Epidermal melanocyte (primary cell): ENCODE measurements around the gene OSTC.
A peak's percentile ranks its signal among the peaks of the same experiment; 100 is the strongest.

ENCODE experiments used
- DNase-seq: peaks from one replicate; pipeline ENCODE4 v3.0.0; 2011; ENCODE audit warnings: low spot score; ENCODE audit not compliant: insufficient read length

The OSTC gene

DNA sequence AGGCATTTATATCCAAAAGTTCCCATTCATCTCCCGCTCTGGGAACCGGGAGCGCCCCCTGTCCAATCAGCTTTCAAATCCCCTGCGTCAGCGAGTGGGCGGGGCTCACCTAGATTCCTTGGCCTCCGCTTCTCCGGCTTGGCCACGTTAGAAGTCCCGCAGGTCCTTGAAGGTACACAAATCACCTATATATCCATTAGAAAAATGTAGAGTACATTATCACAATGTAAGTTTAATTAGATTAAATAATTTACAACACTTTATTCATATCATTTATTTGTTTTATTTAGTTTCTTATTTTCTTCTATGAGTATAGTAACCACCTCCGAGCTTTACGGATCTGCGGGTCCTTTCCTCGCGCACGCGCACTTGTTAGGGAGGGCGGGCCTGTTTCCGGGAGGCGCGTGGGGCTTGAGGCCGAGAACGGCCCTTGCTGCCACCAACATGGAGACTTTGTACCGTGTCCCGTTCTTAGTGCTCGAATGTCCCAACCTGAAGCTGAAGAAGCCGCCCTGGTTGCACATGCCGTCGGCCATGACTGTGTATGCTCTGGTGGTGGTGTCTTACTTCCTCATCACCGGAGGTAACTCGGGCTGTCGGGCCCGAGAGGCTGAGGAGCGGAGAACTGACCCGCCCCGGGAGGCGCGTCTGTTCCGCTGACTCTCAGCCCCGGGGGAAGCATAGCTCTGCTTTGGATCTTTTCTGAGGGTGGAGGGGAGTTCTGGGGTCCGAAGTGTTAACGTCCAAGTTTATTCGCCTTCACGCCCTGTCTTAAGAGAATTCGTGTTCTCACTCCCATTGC lies at the start of gene OSTC:
TSS of gene OSTC (plus strand) at position 388 of the 802 bp plus-strand sequence. CDS start at position 445, 57 bp downstream.
- DNase-seq, result peak; percentile 88

DNA sequence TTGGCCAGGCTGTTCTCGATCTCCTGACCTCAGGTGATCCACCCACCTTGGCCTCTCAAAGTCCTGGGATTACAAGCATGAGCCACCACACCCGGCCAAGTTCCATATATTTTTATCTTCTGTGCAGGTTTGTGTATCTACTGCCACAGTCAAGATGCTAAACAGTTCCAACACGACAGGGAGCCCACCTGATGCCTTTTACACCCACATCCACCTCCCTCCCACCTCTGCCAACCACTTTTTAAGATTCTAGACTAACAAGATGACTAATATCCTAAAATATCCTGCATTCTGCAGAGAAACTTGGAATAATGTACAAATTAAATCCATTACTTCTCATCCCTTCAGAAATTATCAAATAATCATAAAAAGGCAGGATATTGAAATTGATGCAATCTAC lies 49.3 kb upstream of the OSTC start:
- DNase-seq, result no peak

DNA sequence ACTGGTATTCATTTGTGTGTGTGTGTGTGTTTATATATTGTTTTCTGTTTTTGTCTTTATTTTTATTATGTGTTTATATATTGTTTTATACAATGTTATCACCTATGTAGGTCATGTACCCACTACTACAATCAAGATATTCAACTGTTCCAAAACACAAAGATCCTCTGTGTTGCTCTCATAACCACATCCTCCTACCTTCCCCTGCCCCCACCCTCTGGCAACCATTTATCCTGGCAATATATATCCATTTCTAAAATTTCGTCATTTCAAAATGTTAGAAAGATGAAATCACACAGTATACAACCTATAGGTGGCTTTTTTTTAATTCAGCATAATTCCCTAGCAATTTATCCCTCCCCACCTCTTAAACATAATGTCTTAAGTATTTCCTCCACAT lies 48.9 kb upstream of the OSTC start:
- no peak for DNase-seq

DNA sequence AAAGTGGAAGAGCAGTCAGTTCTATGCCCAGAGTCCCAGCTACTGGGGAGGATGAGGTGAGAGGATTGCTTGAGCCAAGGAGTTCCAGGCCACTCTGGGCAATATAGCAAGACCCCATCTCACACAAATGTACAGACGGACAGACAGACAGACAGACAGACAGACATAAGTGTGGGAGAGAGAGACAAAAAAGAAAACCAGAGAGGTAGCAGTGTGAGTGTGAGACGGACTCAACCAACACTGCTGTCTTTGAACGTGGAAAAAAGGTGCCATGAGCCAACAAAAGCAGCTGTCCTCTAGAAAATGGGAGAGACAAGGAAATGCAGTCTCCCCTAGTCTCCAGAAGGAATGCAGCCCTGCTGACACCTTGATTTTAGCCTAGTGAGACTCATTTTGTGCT lies 48.2 kb upstream of the OSTC start:
- DNase-seq, result no peak

DNA sequence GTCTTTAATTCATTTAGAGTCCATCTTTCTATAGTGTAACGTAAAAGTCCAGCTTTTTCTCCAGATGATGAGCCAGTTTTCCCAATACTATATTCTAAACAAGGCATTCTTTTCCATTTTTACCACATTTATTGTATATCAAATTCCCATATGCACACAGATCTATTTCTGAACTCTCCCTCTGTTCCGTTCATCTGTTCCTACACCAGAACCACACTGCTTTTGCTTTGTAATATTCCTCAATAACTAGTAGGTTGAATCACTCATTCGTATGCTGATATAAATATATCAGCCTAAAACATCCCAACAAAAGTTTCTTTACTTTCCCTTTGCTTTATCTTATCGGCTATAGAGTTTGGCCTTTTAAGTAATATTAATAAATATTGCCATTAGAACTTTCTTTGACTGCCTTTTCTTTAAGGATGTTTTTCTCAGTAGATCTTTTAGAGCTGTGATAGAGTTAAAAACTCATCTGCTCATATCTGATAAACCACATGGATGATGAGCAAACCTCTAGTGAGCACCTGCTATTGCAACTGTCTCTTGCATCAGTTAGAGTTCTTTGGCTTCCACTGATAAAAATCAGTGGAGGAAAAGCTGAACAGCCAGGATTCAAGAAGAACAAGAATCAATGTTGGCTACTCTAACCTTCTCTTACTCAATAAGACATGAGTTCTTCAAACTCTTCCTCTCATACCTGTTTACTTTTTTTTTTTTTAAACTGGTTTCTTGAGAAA lies 43.2 kb upstream of the OSTC start:
- no peak for DNase-seq

DNA sequence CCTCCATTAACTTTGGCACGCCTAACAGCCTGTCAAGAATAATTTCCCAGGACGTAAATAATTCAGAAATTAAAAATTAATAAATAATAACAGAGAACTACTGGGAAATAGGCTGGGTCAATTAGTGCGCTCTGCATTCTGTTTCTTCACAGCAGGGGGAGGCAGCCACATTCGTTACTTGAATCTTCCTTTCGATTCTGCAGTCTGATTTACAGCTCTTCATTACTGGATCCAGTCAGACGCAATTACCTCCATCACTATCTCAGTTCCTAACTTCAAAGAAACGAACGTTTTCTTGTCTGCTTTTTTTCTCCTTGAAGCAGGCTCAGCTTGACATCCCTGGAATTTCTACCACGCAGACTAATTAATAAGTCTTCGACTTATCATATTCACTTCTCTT lies 39.0 kb upstream of the OSTC start:
- no peak for DNase-seq

DNA sequence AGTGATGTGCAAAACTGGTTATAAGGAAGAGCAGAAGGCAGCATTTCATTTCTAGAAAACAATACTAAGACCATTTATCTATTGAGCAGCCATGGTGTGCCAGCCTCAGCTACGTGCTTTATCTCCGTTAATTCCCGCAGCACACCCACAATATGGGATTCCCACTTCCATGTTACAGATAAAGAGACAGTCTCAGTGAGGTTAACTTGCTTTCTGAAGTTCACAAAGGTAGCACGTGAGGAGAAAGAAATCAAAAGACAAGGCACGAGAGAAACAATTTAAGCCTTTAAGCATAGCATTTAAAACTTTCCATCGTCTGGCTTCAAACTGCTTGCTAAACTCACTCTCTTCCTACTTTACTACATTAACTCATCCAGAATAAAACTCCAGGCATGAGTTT lies 38.0 kb upstream of the OSTC start:
- no peak for DNase-seq

DNA sequence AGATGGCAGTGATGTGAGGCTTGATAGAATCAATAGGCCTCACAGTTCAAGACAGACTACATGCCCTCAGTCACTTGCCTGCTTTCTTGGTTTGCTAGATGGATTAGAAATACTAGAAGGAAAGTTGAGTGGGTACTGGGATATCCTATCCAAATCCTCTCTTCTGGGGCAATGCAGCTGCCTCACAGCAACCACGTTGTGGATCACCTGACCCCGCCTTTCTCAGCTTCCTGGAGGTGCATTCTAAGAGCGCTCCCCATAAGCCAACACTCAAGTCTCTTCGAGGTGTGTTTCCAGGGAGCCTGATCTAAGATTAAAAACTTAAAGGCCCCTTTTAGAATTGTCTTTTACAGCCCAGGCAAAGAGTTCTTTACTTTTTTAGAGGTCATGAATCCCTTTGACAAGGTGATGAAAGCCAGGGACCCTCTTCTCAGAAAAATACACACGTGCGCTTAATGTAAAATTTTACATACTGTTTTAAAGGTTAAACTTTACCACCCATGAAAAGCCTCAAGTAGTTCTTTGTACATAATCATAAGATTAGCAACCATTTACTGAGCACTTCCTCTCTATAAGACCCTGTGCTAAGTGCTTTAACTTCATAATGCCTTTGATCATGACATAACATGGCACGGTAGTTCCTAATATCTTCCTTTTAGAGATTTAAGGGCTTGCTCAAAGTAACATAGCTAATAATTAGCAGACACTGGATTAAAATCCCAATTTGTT lies 30.9 kb upstream of the OSTC start:
- DNase-seq, result no peak

DNA sequence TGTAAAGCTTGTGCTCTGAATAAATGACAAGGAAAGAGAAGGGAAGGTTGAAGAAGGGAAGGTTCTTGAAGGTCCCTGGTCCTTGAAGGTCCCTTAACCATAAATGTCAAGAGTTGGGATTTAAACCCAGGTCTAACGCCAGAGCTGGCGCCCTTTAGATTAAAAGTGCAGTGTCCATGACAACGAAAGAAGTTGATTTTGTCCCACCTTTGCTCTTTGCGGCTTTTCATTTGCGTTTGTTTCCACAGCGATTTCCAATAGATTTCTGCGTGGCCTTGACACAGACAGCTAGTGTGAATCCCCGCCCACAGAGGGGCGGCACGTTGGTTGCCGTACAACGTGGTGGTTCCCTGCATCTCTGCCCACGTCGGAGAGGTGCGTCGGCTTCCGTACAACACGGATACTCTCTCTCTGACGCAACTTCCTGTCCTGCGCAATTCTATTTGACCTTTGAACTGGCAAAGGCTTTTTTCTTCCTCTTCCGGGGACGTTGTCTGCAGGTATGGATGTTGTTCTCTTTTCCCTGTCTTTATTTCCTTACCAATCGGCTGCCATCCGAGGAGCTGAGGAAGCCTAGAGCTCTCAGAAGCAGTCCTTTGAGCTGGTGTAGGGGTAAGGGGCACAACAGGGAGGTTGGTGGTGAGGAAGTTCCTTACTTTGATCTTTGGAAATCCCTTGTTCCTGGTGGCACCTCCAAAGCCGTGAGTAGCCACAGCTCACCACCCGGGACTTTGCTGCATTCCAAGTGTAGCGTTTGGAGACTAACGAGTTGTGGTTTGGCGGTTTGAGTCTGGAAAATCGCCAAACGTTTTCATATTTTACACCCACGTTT lies 30.1 kb upstream of the OSTC start, which contains the start of gene RPL34:
TSS of gene RPL34 (plus strand) at position 476 of the 832 bp plus-strand sequence. CDS start 1,384 bp downstream, outside the sequence.
- DNase-seq, result peak; percentile 83

DNA sequence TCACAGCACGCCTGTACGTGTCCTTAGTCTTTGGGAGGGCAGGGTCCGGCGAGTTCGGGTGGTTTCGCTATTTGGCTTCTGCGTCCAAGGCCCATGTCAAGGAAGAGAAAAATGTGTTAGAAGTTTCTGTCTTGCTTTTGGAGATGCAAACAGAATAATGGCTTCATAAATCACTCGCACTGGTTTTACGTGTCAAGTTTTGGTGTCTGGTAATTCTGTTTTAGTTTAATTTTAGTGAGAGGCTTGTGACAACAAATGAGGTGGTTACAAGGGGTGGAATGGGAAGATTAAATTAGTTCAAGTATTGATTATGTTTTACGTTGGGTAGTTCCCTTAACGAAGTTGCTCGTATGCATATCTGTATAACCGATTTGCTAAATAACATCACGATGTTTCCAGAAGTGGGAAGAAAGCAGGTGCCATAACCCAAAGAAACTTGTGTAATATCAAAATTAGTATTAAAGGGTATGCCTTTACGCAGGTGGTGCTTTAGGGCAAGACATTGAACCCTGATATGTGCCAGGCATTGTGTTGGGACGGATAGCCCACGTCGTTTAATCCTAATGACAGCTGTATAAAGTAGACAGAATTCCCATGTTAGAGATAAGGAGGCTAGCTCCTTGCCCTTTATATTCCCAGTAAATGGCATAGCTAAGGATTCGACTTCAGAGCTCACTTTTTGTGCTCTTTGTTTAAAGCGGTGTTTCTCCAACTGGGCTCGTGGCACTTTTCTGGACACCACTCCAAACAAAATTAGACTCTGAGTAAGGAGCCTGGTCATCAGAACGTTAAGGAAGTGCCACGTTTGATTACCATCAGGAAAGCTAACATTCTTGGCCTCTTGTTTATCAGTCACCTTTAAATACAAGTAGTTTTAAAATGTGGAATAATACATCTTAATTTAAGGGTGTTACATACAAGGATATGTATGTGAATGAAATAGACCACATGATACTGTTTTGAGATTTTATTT lies 29.2 kb upstream of the OSTC start:
- DNase-seq, result no peak

DNA sequence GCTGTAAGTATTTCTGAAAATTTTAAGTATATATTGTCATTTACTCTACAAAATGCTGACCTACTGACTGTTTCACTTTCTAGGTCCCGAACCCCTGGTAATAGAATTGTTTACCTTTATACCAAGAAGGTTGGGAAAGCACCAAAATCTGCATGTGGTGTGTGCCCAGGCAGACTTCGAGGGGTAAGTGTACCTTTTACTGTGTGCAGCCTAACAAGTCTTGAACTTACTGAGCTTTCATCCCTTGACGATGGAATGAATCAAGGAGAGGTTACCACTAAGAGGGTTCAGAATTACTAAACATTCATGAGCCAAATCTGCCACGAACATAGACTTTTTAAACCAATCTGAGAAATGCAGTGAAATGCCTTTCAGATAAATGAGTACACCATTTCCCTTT lies 28.4 kb upstream of the OSTC start:
- no peak for DNase-seq

DNA sequence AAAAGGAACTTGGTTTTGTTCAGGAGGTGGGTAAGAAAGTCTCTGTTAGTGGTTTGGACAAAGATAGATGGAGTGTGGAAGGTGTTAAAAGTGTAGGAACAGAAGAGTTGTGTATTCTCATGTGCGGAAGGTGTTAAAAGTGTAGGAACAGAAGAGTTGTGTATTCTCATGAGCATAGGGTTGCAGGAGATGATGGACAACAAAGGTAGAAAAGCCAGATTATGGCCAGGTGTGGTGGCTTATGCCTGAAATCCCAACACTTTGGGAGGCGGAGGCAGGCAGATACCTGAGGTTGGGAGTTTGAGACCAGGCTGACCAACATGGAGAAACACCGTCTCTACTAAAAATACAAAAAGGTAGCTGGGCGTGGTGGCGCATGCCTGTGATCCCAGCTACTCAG lies 27.6 kb upstream of the OSTC start:
- no peak for DNase-seq

DNA sequence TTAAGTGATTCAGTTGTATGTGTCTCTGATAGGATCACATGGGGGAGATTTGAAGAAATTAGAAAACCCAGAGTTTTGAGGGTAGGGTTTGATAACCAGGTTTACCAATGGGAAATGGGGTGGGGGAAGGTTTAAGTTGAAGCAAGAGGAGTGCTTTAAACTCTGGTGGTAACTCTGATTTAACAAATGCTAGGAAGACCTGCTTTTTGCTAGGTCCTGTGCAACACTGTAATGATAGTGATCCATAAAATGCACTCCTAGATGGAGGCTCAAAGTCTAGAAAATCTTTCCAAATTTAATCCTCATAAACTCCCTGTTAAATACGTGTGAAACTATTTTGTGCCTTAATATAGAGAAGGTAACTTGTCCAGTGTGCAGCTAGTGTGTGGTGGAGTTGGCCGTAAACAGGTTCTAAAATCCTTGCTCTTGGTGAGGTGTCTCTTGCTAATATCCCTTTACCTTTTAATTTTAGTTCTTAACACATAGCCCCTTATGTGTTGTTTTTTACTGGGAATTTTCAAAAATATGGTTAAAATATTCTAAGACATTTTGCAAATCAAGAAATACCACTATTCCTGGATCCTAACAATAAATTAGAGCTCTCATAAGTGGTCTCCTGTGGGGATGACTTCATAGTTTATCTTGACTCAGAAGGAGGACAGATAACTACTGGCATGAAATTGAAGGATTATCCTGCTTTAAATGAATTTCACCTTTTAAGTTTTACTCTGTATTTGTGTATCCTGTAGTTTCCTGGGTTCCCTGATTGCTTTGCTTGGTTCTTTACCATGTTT lies 25.9 kb upstream of the OSTC start:
- DNase-seq, result no peak

DNA sequence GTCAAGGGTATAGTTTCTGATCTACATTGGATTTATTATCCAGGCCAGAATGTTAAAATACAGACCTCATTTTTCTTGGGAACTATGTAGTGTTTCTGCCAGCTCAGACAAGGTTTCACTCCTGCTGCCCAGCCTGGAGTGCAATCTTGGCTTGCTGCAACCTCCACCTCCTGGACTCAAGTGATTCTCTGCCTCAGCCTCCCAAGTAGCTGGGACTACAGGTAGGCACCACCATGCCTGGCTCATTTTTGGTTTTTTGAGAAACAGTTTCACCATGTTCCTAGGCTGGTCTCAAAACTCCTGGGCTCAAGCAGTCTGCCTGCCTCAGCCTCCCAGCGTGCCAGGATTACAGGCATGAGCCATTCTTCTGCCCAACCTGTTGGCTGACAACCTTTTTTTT lies 24.3 kb upstream of the OSTC start:
- no peak for DNase-seq

DNA sequence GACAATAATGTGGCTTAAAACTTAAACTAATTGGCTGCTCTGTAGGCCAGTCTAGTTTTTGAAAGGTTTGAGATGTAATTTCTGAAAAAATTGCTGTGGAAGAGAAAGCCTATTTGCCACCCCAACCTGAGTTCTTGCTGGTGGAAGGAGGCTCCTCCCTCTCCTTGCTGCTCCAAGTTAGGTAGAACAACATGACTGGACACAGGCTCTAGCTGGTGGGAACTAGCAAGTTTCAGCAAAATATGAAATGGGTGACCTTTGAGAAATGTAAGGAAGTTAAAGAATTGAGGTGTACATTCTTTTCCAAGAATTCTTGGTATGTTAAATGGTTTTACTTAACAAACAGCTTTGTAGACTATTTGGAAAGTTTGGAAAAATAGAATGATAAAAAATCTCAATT lies 22.0 kb upstream of the OSTC start:
- DNase-seq, result no peak

DNA sequence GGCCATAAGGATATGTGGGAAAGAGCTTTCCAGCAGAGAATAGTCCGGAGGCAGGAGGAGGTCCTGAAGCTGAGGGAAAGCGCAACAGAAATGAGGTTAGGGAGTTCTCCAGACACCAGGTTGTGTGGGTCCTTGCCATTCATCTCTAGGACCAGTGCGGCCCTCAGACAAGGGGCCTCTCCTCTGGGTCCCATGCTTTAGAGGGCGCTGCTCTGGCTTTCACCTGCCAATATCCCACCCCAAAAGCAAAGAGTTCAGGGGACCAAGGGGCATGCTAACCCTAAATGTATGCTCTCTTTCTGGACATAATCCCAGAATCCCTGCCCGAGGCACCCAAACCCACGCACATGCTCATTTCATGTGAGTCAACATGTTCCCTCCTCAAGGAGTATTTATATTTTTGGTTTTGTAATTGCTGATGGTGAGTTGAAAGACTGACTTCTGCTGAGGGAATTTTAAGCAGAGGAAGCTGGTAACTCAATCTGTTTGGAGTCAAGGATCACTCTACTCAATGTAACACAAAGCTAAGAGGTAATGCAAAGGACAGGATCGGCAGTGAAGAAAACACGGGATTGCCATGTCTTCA lies 15.2 kb upstream of the OSTC start:
- no peak for DNase-seq

DNA sequence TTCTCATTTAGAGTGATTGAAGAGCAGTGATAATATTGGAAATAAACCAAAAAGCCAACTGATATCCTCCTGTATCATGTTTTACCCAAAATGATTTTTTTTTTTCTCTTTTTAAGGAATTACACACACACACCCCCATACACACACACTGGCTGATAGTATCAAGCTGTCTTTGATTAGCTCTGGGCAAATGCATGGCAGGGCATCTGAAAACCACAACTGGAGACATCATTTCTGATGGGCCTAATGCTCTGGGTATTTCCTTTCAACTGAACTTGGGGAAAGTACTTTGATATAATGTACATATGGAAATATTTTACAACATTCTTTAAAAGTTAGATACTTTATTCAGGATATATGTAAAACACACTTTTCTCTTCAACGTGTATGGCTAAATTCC lies 14.2 kb upstream of the OSTC start:
- no peak for DNase-seq

DNA sequence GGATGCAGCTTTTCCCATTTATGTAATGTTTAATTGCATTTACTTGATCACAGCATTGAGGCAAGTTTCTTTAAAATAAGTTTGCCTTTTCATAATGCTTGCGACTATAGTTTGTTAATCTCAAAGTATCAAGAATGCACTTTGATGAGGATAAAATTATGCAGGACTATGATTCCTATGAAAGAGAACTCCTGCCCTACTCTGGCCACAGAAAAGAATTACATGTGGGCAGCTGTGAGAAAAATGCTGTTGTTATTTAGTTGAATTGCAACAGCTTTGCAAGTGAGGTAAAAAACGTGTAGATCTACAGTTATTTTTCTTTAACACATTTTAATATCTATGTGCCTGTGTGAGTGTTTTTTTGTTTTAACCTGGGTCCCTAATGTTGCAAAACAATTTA lies 12.5 kb upstream of the OSTC start:
- DNase-seq, result no peak

DNA sequence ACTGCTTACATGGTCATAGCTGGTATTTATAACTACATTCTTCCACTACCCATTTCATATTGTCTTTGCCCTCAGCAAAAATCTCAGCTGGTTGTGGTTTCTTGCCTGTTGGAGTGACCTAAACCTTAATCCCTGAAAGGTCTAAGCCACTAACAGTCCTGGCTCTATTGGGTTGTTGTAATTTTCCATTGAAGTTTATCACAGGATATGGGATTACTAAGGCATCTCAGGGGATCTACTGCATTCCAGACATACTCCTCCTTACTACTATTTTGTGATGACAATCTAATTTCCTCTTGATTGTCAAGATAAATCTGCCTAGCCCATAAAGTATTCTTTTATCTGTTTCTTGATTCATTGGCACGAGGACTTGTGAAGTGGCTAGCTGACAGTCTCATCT lies 6.2 kb upstream of the OSTC start:
- no peak for DNase-seq
